ENCODE data around the gene NXF1. TPM values are rescaled to one million over a fixed set of nuclear protein-coding genes. Genes with fewer than 3 reads are reported as not detected.

The NXF1 gene
- total and polyA plus RNA-seq, 2 of the 13 experiments (the other 11 are each of a cell fraction or from before 2014, with no cell fraction given) = 30.4 to 30.9 TPM

DNA sequence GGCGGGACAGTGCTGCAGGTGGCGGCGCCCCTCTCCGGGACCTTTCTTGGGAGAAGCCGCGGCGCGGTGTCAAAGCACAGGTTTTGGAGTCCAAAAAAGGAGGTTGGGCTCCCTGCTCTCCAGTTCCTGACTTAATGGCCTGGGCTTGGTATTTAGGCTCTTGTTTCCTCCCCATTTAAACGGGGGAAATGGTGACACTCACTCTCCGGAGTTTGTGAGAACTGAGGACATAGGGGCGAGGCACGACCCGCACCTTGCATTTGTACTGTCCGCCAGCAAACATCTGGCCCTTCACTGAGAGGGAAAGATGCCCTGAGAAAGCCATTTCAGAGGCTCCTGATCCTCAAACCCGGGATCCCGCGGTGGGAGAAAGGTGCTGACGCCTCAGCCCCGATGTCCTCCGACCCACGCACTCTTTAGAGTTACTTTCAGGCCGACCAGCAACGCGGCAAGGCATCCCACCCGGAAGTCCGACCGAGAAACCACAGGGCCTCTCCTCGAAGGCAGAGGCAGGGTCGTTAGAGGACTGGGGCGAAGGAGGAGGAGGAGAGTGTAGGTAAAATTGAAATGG is 37.0 kb upstream of the NXF1 start (continued):
- TF ChIP-seq, protein P1, sequence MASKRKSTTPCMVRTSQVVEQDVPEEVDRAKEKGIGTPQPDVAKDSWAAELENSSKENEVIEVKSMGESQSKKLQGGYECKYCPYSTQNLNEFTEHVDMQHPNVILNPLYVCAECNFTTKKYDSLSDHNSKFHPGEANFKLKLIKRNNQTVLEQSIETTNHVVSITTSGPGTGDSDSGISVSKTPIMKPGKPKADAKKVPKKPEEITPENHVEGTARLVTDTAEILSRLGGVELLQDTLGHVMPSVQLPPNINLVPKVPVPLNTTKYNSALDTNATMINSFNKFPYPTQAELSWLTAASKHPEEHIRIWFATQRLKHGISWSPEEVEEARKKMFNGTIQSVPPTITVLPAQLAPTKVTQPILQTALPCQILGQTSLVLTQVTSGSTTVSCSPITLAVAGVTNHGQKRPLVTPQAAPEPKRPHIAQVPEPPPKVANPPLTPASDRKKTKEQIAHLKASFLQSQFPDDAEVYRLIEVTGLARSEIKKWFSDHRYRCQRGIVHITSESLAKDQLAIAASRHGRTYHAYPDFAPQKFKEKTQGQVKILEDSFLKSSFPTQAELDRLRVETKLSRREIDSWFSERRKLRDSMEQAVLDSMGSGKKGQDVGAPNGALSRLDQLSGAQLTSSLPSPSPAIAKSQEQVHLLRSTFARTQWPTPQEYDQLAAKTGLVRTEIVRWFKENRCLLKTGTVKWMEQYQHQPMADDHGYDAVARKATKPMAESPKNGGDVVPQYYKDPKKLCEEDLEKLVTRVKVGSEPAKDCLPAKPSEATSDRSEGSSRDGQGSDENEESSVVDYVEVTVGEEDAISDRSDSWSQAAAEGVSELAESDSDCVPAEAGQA (IDR thresholded peaks at IDR 0.05; ENCODE audit: low read depth) = no peak
- TF ChIP-seq, protein P1 (CRISPR knock-in tag; IDR thresholded peaks at IDR 0.05; ENCODE audit: borderline replicate concordance) = no peak
- TF ChIP-seq ELF1 (CRISPR knock-in tag; IDR thresholded peaks at IDR 0.05) = peak; percentile 89
- no peak for TF ChIP-seq NCOR1 (IDR thresholded peaks at IDR 0.05; ENCODE audit: borderline replicate concordance, low read length)
- TF ChIP-seq NRL (CRISPR knock-in tag; IDR thresholded peaks at IDR 0.05; ENCODE audit: borderline replicate concordance) = peak; percentile 30; the same call in 1 of the 2 replicates
- TF ChIP-seq, protein P2, sequence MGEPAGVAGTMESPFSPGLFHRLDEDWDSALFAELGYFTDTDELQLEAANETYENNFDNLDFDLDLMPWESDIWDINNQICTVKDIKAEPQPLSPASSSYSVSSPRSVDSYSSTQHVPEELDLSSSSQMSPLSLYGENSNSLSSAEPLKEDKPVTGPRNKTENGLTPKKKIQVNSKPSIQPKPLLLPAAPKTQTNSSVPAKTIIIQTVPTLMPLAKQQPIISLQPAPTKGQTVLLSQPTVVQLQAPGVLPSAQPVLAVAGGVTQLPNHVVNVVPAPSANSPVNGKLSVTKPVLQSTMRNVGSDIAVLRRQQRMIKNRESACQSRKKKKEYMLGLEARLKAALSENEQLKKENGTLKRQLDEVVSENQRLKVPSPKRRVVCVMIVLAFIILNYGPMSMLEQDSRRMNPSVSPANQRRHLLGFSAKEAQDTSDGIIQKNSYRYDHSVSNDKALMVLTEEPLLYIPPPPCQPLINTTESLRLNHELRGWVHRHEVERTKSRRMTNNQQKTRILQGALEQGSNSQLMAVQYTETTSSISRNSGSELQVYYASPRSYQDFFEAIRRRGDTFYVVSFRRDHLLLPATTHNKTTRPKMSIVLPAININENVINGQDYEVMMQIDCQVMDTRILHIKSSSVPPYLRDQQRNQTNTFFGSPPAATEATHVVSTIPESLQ (CRISPR knock-in tag; conservative IDR thresholded peaks at IDR 0.05) = no peak
- no peak for TF ChIP-seq SATB2 (CRISPR knock-in tag; IDR thresholded peaks at IDR 0.05)
- TF ChIP-seq ZNF567 (CRISPR knock-in tag; IDR thresholded peaks at IDR 0.05; ENCODE audit: borderline replicate concordance) = no peak
- TF ChIP-seq MAFG (CRISPR knock-in tag; IDR thresholded peaks at IDR 0.05) = no peak
- no peak for TF ChIP-seq XBP1 (CRISPR knock-in tag; IDR thresholded peaks at IDR 0.05)
- TF ChIP-seq HMG20A (CRISPR knock-in tag; IDR thresholded peaks at IDR 0.05; ENCODE audit: borderline replicate concordance) = no peak
- no peak for TF ChIP-seq ZNF205 (CRISPR knock-in tag; IDR thresholded peaks at IDR 0.05)
- TF ChIP-seq HOXA3 (CRISPR knock-in tag; IDR thresholded peaks at IDR 0.05) = no peak
- TF ChIP-seq HDAC2 (CRISPR knock-in tag; IDR thresholded peaks at IDR 0.05) = no peak
- no peak for TF ChIP-seq ZFP82 (CRISPR knock-in tag; IDR thresholded peaks at IDR 0.05; ENCODE audit: borderline replicate concordance)
- TF ChIP-seq, protein P3, sequence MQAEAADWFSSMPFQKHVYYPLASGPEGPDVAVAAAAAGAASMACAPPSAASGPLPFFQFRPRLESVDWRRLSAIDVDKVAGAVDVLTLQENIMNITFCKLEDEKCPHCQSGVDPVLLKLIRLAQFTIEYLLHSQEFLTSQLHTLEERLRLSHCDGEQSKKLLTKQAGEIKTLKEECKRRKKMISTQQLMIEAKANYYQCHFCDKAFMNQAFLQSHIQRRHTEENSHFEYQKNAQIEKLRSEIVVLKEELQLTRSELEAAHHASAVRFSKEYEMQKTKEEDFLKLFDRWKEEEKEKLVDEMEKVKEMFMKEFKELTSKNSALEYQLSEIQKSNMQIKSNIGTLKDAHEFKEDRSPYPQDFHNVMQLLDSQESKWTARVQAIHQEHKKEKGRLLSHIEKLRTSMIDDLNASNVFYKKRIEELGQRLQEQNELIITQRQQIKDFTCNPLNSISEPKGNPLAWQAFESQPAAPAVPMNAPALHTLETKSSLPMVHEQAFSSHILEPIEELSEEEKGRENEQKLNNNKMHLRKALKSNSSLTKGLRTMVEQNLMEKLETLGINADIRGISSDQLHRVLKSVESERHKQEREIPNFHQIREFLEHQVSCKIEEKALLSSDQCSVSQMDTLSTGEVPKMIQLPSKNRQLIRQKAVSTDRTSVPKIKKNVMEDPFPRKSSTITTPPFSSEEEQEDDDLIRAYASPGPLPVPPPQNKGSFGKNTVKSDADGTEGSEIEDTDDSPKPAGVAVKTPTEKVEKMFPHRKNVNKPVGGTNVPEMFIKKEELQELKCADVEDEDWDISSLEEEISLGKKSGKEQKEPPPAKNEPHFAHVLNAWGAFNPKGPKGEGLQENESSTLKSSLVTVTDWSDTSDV (CRISPR knock-in tag; IDR thresholded peaks at IDR 0.05) = no peak
- TF ChIP-seq ZNF432 (CRISPR knock-in tag; IDR thresholded peaks at IDR 0.05; ENCODE audit: borderline replicate concordance) = no peak
- TF ChIP-seq ZNF138 (CRISPR knock-in tag; IDR thresholded peaks at IDR 0.05; ENCODE audit: low read depth) = no peak
- TF ChIP-seq GTF3A (CRISPR knock-in tag; conservative IDR thresholded peaks at IDR 0.05) = no peak
- TF ChIP-seq ZSCAN29 (CRISPR knock-in tag; conservative IDR thresholded peaks at IDR 0.05) = no peak; the same call in 1 of the 2 replicates
